ENCODE results near the gene FAM124A. TPM values are rescaled to one million over a fixed set of nuclear protein-coding genes. Genes with fewer than 3 reads are reported as not detected.

Gene FAM124A
- total RNA-seq, 1 experiment from 2014 or later = 3.1 TPM

GRCh38 chr13:51249255-51249654 is 27.1 kb downstream of the FAM124A start (continued):
- TF ChIP-seq, protein P1, sequence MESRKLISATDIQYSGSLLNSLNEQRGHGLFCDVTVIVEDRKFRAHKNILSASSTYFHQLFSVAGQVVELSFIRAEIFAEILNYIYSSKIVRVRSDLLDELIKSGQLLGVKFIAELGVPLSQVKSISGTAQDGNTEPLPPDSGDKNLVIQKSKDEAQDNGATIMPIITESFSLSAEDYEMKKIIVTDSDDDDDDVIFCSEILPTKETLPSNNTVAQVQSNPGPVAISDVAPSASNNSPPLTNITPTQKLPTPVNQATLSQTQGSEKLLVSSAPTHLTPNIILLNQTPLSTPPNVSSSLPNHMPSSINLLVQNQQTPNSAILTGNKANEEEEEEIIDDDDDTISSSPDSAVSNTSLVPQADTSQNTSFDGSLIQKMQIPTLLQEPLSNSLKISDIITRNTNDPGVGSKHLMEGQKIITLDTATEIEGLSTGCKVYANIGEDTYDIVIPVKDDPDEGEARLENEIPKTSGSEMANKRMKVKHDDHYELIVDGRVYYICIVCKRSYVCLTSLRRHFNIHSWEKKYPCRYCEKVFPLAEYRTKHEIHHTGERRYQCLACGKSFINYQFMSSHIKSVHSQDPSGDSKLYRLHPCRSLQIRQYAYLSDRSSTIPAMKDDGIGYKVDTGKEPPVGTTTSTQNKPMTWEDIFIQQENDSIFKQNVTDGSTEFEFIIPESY (IDR thresholded peaks at IDR 0.05; ENCODE audit: extremely low read depth, insufficient replicate concordance, low read length) = no peak
- TF ChIP-seq POLR2A (IDR thresholded peaks at IDR 0.05; ENCODE audit: borderline replicate concordance, extremely low read depth, insufficient read depth, insufficient read length) (no peak), YY1 (IDR thresholded peaks at IDR 0.05; ENCODE audit: extremely low read depth, insufficient replicate concordance, low read depth, low read length) (no peak), SP1 (IDR thresholded peaks at IDR 0.05; ENCODE audit: low read depth) (no peak), FOSL1 (IDR thresholded peaks at IDR 0.05; ENCODE audit: low read depth) (no peak), SRF (IDR thresholded peaks at IDR 0.05; ENCODE audit: low read depth) (no peak), EZH2 (IDR thresholded peaks at IDR 0.05) (no peak)

- no peak for TF ChIP-seq POLR2AphosphoS5 (IDR thresholded peaks at IDR 0.05; ENCODE audit: low read depth, low read length)
- TF ChIP-seq CTCF (IDR thresholded peaks at IDR 0.05 in 2 of 3, conservative IDR thresholded peaks at IDR 0.05 in 1 of 3; ENCODE audit: borderline replicate concordance in 1 of 3, insufficient read depth in 1 of 3, low read depth in 2 of 3, low read length in 2 of 3) = peak in 2 of 3 experiments; percentile 76 to 79; a peak in 4 of 6 replicates
- Histone ChIP-seq H2AFZ (ENCODE audit: low read depth, low read length, poor library complexity, severe bottlenecking) (no peak overlapping the region), H3K9me3 (ENCODE audit: control insufficient read depth in 1 of 2, insufficient read depth in 1 of 2, low read depth in 1 of 2, low read length in 2 of 2) (no peaks in the 10 kb centered on the region), H4K20me1 (ENCODE audit: insufficient read depth) (no peaks in the 10 kb centered on the region), H3K9ac (ENCODE audit: low read length) (no peak overlapping the region), H3K27me3 (ENCODE audit: insufficient read depth, low read length) (no peaks in the 10 kb centered on the region), H3K4me1 (ENCODE audit: control insufficient read depth in 1 of 2, insufficient read depth in 2 of 2, low read length in 2 of 2) (peaks cover 0 to 6% of the 10 kb centered on the region in 2 experiments; a peak in 1 of 4 replicates), H3K36me3 (ENCODE audit: control insufficient read depth in 1 of 2, insufficient read depth in 2 of 2, low read length in 2 of 2) (no peaks in the 10 kb centered on the region), H3K9me2 (ENCODE audit: insufficient read depth) (no peaks in the 10 kb centered on the region), H3K27ac (ENCODE audit: low read depth, low read length) (no peak overlapping the region), H3K4me2 (ENCODE audit: low read length) (no peak overlapping the region), H3K79me2 (ENCODE audit: insufficient read depth, low read length) (no peaks in the 10 kb centered on the region), H3K4me3 (replicated peaks in 1 of 2; ENCODE audit: low read depth in 1 of 2, low read length in 2 of 2) (no peak overlapping the region)
- ATAC-seq = peak; percentile 81
- ChIA-PET RAD21 (ENCODE audit: low non-redundant PET in 1 of 2, low total read pairs in 2 of 2, uncharacterized antibody in 2 of 2, unreplicated experiment in 2 of 2) (no interaction called here), POLR2A (no interaction called here), CTCF (no interaction called here)
- BruUV-seq (replicated peaks) = no TSS peak
- DNase-seq (ENCODE audit: low read depth, low spot score) = peak; percentile 4
- intact Hi-C loops (cut with micrococcal nuclease) = no loop called here
These were observed 27.9 kb downstream of the FAM124A start for GRCh38 chr13:51249770-51250741.
